IPS-15b (cell line): Measurements from ENCODE around the gene EFNA5.
"Not testable (repeated sequence)": the region's sequence is repeated elsewhere in the genome, so short reads cannot be mapped to it uniquely, and the experiment has no call there.

Experiments
- H3K27me3 ChIP-seq: one replicate; pipeline ENCODE4 v1.6.1; 2013; ENCODE audit warnings: low read length; ENCODE audit not compliant: control insufficient read depth, insufficient read depth
- H3K36me3 ChIP-seq: one replicate; pipeline ENCODE4 v1.6.1; 2013; ENCODE audit warnings: low read length; ENCODE audit not compliant: control insufficient read depth, insufficient read depth
- H3K4me1 ChIP-seq: one replicate; pipeline ENCODE4 v1.6.1; 2013; ENCODE audit warnings: mild to moderate bottlenecking, low read length; ENCODE audit not compliant: control insufficient read depth, insufficient read depth
- H3K4me3 ChIP-seq: one replicate; pipeline ENCODE4 v1.5.1; 2013; ENCODE audit warnings: low read depth, low read length
- H3K9ac ChIP-seq: one replicate; pipeline ENCODE4 v1.6.1; 2013; ENCODE audit warnings: low read depth, mild to moderate bottlenecking, low read length
- H3K9me3 ChIP-seq: one replicate; pipeline ENCODE4 v1.6.1; 2013; ENCODE audit warnings: mild to moderate bottlenecking, low read length; ENCODE audit not compliant: control insufficient read depth, insufficient read depth

Gene EFNA5

DNA sequence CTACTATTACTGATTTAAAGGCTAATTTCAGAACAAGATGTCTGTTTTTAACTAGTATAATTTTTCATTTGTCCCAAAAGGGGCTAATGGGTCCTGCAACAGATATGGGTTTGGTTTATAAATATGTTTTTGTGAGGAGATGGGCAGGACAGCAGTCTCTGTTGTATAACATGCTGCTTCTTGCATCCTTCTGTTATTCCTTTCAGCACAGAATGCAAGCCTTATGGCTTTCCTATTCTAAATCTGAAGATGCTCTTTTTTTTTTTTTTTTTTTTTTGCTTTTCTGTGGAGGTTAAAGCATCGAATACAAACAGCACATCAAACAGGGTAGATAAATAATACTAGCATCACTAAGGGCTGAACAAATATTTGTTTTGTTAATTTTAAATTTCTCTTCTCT is 235.7 kb downstream of the EFNA5 start:
- Histone ChIP-seq H3K27me3 (no peaks in the 10 kb centered on the region), H3K4me3 (no peak overlapping the region), H3K9ac (no peak overlapping the region), H3K4me1 (no peaks in the 10 kb centered on the region), H3K9me3 (no peaks in the 10 kb centered on the region), H3K36me3 (no peaks in the 10 kb centered on the region)

DNA sequence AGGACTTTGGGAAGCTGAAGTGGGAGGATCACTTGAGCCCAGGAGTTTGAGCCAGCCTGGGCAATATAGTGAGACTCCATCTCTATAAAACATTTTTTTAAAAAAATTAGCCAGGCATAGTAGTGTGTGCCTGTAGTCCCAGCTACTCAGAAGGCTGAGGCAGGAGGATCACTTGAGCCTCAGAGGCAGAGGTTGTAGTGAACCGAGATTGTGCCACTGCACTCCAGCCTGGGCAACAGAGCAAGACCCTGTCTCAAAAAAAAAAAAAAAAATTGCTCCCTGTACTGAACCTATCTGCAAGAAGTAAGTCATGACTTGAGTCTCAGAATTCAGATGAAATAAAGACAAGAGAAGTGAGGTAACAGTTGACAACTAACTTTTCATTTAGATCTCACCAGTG is 237.1 kb downstream of the EFNA5 start:
- not testable (repeated sequence) for H3K27me3 ChIP-seq, H3K9ac ChIP-seq, H3K4me3 ChIP-seq, H3K9me3 ChIP-seq, H3K36me3 ChIP-seq, H3K4me1 ChIP-seq

DNA sequence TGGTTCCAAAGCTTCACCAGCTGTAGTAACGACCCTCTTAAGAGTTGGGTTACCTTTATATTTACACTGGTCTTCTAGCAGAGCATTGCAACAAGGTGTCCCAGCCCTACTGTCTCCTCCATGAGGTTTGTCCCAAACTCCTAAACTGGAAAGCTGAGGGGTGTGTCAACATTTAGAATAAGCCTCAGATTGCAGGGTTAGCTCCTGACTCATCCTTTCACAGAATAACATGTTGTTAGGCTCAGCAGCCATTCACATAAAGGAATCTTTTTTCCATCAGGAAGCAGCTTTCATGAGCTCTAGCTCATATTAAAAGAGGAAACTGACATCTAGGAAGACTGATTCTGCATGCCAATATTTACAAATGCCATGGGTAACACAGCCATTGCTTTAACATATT is 238.7 kb downstream of the EFNA5 start:
- Histone ChIP-seq H3K36me3 (no peaks in the 10 kb centered on the region), H3K4me3 (no peak overlapping the region), H3K9me3 (no peaks in the 10 kb centered on the region), H3K4me1 (no peaks in the 10 kb centered on the region), H3K9ac (no peak overlapping the region), H3K27me3 (no peaks in the 10 kb centered on the region)

DNA sequence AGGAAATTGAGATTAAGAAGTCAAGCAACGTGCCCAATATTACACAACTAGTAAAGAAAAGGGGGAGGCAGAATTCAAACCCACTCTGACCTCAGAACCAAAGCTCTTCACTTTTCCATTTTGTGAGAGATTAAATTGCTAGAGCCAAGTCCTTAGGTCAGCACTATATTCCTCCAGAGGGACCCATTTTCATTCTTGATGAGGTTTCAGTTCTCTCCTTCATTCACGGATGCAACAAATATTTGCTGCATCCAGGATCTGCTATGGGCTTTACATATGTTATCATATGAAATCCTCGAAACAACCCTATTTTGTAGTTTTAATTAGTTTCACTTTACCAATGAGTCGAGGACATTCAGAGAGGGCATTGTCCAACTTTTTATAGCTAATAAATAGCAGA is 239.2 kb downstream of the EFNA5 start:
- H3K27me3 ChIP-seq, result no peaks in the 10 kb centered on the region
- H3K9me3 ChIP-seq, result no peaks in the 10 kb centered on the region
- no peaks in the 10 kb centered on the region for H3K36me3 ChIP-seq
- no peak overlapping the region for H3K9ac ChIP-seq
- no peak overlapping the region for H3K4me3 ChIP-seq
- H3K4me1 ChIP-seq, result no peaks in the 10 kb centered on the region

DNA sequence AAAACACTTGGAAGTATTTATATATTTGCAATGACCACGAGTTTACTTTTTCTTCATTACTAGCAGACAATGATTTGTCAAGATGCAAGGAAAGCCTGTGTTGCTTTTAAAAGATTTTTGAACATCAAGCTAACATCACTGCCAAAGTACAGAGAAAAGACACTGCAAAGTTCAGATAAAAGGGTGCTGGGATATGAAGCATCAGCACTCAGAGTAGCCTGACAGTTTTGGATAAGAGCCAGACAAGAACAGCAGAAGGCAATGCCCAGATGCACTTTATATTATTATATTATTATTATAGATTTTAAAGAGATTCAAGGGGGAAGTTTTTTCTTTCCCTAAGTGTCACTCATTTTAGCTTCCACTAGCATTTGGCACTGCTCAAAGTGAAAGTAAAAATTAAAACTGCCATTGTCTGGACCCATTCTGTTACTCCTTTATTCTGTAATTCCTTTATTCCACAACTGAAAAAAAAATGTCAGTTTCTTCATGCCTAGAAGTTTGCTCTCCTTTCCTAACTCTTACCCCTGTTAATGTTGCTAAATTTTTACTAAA is 240.6 kb downstream of the EFNA5 start:
- Histone ChIP-seq H3K9me3 (no peaks in the 10 kb centered on the region), H3K27me3 (no peaks in the 10 kb centered on the region), H3K4me3 (no peak overlapping the region), H3K36me3 (no peaks in the 10 kb centered on the region), H3K9ac (no peak overlapping the region), H3K4me1 (no peaks in the 10 kb centered on the region)

DNA sequence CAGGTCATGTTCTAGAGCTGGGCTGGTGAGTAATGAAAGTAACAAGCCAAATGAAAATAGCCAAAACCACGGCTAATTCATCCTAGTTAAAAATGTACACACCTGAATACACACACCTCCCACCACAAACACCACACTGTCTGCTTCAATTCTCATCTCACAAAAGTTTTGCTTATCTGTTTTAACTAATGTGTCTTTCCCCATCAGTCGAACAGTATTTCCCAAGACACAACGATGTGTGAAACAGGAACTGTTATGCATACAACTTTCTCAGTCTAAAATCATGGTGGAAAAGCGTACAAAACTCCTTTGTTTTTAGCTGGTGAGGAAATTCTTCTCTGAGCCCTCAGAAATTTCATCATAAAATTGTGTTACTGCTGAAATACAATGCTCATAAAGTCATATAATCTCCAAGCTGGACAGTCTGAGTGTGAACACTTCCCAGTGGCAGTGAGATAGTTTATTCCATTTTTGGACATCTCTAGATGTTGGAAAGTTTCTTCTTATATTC is 242.4 kb downstream of the EFNA5 start:
- Histone ChIP-seq H3K4me1 (no peaks in the 10 kb centered on the region), H3K9me3 (no peaks in the 10 kb centered on the region), H3K27me3 (no peaks in the 10 kb centered on the region), H3K4me3 (no peak overlapping the region), H3K9ac (no peak overlapping the region), H3K36me3 (no peaks in the 10 kb centered on the region)

DNA sequence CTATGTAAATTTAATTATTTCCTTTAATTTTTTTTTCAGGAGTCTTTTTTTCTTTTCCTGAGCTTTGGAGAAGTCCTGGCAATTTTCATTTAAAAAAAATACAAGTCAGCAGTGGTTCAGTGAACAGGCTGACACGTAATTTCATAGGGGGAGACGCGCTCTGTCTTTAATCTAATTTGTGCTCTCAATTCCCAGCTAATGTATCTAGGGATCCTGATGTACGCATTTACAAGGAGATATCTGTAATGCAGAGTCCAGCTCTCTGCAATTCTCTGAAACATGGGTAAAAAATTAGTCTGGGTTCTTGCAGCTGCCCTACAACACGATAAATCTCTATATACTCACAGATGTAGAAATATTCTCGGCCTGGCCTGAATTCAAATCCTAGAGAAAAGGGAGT is 243.9 kb downstream of the EFNA5 start:
- Histone ChIP-seq H3K36me3 (no peaks in the 10 kb centered on the region), H3K9ac (no peak overlapping the region), H3K9me3 (no peaks in the 10 kb centered on the region), H3K27me3 (no peaks in the 10 kb centered on the region), H3K4me3 (no peak overlapping the region), H3K4me1 (no peaks in the 10 kb centered on the region)

DNA sequence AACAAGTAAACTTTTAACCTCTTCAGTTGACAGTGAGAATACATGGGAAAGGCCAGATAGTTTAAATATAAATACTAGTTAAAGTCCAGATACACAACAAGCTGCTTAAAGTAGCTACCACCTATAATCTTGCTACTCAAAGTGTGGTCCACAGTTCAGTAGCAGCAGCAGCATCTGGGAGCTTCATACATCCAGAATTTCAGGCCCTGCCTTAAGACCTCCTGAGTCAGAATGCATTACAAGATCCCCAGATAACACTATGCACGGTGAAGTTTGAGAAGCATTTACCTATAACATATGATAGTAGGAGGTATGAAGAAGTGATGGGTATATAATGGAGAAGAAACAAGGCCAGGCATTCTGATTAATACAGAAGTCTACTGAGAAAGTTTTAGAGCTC is 244.5 kb downstream of the EFNA5 start:
- H3K4me3 ChIP-seq, result no peak overlapping the region
- H3K9ac ChIP-seq, result no peak overlapping the region
- H3K36me3 ChIP-seq, result no peaks in the 10 kb centered on the region
- H3K27me3 ChIP-seq, result no peaks in the 10 kb centered on the region
- H3K9me3 ChIP-seq, result no peaks in the 10 kb centered on the region
- H3K4me1 ChIP-seq, result no peaks in the 10 kb centered on the region

DNA sequence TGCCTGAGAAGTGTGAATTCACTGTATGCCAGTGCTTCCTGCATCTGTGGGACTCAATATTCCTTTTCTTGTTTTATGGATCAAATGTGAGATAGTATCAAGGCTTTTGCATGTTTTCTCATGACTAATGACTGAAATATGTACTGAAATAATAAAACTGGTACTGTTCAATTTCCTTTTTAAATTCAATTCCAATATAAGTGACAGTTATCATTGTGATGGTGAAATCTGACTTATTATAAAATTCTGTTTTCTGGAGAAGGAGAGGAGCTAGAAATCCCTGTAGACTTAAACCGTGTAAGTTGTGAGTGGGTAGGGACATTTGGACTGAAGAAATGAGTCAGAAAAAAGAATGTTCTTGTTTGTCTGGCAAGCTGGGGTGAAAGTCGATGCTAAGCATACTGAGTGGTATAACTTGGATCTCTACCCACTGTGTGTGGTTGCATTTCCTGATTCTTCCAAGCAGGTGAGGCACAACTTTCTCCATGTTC is 245.2 kb downstream of the EFNA5 start:
- Histone ChIP-seq H3K9me3 (no peaks in the 10 kb centered on the region), H3K9ac (no peak overlapping the region), H3K36me3 (no peaks in the 10 kb centered on the region), H3K4me1 (no peaks in the 10 kb centered on the region), H3K27me3 (no peaks in the 10 kb centered on the region), H3K4me3 (no peak overlapping the region)

DNA sequence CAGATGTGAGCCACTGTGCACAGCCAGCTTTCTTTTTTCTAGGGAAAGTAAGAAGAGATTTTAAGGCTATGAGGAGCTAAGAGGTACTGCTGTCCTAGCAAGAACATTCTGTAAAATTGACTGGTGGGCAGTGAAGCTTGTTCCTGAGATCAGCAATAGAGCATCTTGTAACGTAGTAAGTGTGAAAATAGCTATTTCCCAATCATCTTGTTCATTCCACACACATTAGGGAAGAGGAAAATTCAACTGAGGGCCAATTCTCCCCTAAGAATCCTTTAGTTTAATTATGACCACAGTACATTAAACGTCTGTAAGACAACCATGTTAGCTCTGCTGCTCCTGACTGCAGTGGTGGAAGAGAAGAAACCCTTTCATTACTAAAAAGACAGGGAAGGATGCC is 246.2 kb downstream of the EFNA5 start:
- Histone ChIP-seq H3K4me1 (no peaks in the 10 kb centered on the region), H3K9ac (no peak overlapping the region), H3K27me3 (no peaks in the 10 kb centered on the region), H3K4me3 (no peak overlapping the region), H3K9me3 (no peaks in the 10 kb centered on the region), H3K36me3 (no peaks in the 10 kb centered on the region)

DNA sequence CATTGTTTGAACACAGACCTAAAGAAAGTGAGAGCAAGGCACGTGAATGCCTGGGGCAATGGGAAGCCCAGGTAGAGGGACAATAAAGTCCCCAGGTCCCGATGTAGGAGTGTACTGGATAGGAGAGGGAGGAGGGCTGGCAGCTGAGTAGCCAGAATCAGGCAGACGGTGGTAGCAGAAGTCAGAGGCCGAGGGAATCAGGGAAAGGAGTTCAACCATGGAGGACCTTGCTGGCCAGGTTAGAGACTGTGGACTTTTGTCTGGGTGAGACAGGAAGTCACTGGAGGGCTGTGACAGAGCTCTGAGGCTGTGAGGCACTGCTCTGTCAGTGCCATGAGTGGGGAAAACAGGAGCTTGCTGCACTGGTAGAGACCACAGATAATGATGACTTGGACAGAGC is 248.2 kb downstream of the EFNA5 start:
- H3K9me3 ChIP-seq, result no peaks in the 10 kb centered on the region
- H3K36me3 ChIP-seq, result no peaks in the 10 kb centered on the region
- H3K4me1 ChIP-seq, result no peaks in the 10 kb centered on the region
- H3K4me3 ChIP-seq, result no peak overlapping the region
- H3K27me3 ChIP-seq, result no peaks in the 10 kb centered on the region
- H3K9ac ChIP-seq, result no peak overlapping the region

DNA sequence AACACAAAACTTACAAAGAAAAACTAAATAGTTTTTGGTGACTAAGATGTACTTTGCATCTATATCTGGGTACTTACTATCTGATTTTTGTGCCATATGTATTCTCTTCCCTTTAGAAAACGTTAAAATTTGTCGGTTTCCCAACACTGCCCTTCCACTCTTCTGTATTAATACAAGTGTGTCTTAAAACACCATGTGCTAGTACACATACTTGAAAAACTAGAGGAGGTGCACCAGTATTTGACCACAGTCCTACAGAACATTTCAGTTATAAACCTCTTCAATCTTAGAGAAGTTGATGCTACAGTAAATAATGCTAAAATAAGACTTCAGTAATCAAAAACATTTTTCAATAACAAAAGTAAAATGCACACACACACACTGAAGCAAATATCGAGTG is 251.2 kb downstream of the EFNA5 start:
- H3K9ac ChIP-seq, result no peak overlapping the region
- no peaks in the 10 kb centered on the region for H3K27me3 ChIP-seq
- no peaks in the 10 kb centered on the region for H3K36me3 ChIP-seq
- H3K4me1 ChIP-seq, result peaks cover 4% of the 10 kb centered on the region
- no peak overlapping the region for H3K4me3 ChIP-seq
- no peaks in the 10 kb centered on the region for H3K9me3 ChIP-seq
